Stimulated activated naive CD8-positive, alpha-beta T cell treated with anti-CD3 and anti-CD28 coated beads, Interleukin-15, amount 100 ng/mL, for 72 hours (primary cell): Measurements from ENCODE around the gene RAPGEF1.
"Not testable (repeated sequence)": the region's sequence is repeated elsewhere in the genome, so short reads cannot be mapped to it uniquely, and the experiment has no call there.

ENCODE experiments used
- ATAC-seq: fragments of 150-1000 bp; cut with Tn5 transposase; 2 replicates; pipeline ENCODE4 v1.10.0; 2021; ENCODE audit warnings: mild to moderate bottlenecking, moderate library complexity
- DNase-seq, 2 donors: peaks; one replicate each; pipeline ENCODE4 v3.0.0; 2021 to 2022
- H3K27ac Mint-ChIP-seq, 2 donors: one replicate each; pipeline ENCODE4 v1.8.0; 2022; ENCODE audit warnings: mild to moderate bottlenecking in 2 of 2, mixed read lengths in 2 of 2, moderate library complexity in 2 of 2
- H3K27me3 Mint-ChIP-seq: one replicate; pipeline ENCODE4 v1.8.0; 2022; ENCODE audit warnings: mixed read lengths
- H3K4me1 Mint-ChIP-seq: one replicate; pipeline ENCODE4 v1.8.0; 2022; ENCODE audit warnings: mild to moderate bottlenecking, mixed read lengths
- H3K4me3 Mint-ChIP-seq, 2 donors: one replicate each; pipeline ENCODE4 v1.8.0; 2022; ENCODE audit warnings: mild to moderate bottlenecking in 2 of 2, mixed read lengths in 2 of 2, moderate library complexity in 1 of 2
- H3K9me3 Mint-ChIP-seq, 2 donors: one replicate each; pipeline ENCODE4 v1.8.0; 2022; ENCODE audit warnings: mixed read lengths in 2 of 2

RAPGEF1 gene

DNA sequence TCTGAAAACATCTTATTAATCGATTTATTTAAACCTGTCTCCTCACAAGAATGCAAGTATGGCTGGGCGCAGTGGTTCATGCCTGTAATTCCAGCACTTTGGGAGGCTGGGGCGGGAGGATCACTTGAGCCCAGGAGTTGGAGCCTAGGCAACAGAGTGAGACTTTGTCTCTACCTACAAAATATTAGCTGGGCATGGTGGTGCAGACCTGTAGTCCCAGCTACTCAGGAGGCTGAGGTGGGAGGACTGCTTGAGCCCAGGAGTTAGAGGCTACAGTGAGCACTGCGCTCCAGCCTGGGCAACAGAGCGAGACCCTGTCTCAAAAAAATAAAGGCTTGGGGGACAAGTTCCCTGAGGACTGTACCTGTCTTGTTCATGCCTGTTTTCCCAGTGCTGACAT is 85.5 kb downstream of the RAPGEF1 start:
- H3K4me3 Mint-ChIP-seq, ATAC-seq, H3K9me3 Mint-ChIP-seq, DNase-seq, H3K27me3 Mint-ChIP-seq: not testable (repeated sequence)
- peak overlapping the region in 1 of 2 donors; percentile 85 for H3K27ac Mint-ChIP-seq
- peaks cover 87% of the 10 kb centered on the region for H3K4me1 Mint-ChIP-seq

GRCh38 chr9:131651599-131651998 is 88.3 kb downstream of the RAPGEF1 start:
- Mint-ChIP-seq H3K27me3 (no peaks in the 10 kb centered on the region), H3K4me3 (peak overlapping the region; percentile 4 to 35), H3K4me1 (peaks cover 60% of the 10 kb centered on the region), H3K9me3 (no peaks in the 10 kb centered on the region), H3K27ac (peak overlapping the region; percentile 88 to 94)
- no peak for DNase-seq
- peak; percentile 86 for ATAC-seq

GRCh38 chr9:131651160-131651559 is 88.7 kb downstream of the RAPGEF1 start:
- DNase-seq (no peak), ATAC-seq (peak; percentile 75)
- Mint-ChIP-seq H3K9me3 (no peaks in the 10 kb centered on the region), H3K4me1 (peaks cover 57% of the 10 kb centered on the region), H3K27ac (peak overlapping the region; percentile 88 to 94), H3K27me3 (no peaks in the 10 kb centered on the region), H3K4me3 (peak overlapping the region in 1 of 2 donors; percentile 35)

DNA sequence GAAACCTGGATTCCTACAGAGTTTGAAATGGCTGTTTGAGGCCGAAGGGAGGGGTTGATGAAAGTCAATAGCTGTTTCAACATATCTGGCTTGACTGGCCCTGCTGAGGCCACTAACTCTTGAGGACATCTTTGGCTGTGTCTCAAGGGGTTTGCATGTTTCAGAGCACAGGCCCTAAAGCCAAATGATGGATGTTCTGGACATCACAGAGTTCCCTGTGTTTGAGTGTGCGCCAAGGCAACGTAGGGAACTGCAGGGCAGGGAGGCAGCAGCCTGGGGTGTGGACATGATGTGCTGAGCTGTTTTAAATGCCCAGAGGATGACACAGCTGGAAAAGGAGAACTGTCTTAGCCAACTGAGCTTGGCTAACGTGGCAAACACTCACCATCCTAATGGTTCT is 89.6 kb downstream of the RAPGEF1 start:
- Mint-ChIP-seq H3K27me3 (no peaks in the 10 kb centered on the region), H3K4me1 (peaks cover 58% of the 10 kb centered on the region), H3K27ac (peak overlapping the region in 1 of 2 donors; percentile 54), H3K4me3 (no peak overlapping the region), H3K9me3 (no peaks in the 10 kb centered on the region)
- ATAC-seq (no peak), DNase-seq (no peak)

DNA sequence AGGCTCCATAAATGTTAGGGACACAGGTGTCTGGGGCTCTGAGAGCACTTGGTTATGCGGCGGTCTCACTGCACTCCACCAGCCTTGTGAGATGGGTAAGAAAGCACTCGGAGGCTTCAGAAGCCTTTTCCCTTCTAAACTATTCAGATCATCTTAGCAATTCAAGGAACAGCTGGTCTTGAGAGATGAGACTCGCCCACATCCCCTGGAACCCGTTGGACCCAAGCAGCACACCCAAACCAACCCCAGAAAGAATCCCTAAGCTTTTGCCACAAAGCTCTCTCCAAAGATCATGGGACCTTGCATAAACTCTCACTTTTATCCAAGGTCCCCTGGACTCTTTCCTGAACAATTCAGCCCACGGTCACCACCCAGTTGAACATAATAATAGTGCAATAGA is 90.2 kb downstream of the RAPGEF1 start:
- no peak for DNase-seq
- Mint-ChIP-seq H3K4me3 (no peak overlapping the region), H3K27ac (no peak overlapping the region), H3K9me3 (no peaks in the 10 kb centered on the region), H3K4me1 (peaks cover 58% of the 10 kb centered on the region), H3K27me3 (no peaks in the 10 kb centered on the region)
- no peak for ATAC-seq

- H3K4me1 Mint-ChIP-seq, result peaks cover 61% of the 10 kb centered on the region
- DNase-seq (peak in 1 of 2 donors; percentile 31), ATAC-seq (peak; percentile 80)
- H3K27me3 Mint-ChIP-seq, result no peaks in the 10 kb centered on the region
- H3K9me3 Mint-ChIP-seq, result no peaks in the 10 kb centered on the region
- no peak overlapping the region for H3K4me3 Mint-ChIP-seq
- H3K27ac Mint-ChIP-seq, result peak overlapping the region; percentile 83 to 96
These were observed 94.6 kb downstream of the RAPGEF1 start for GRCh38 chr9:131645078-131645776.

- H3K9me3 Mint-ChIP-seq, result no peaks in the 10 kb centered on the region
- ATAC-seq (peak; percentile 92), DNase-seq (peak in 1 of 2 donors; percentile 61)
- no peaks in the 10 kb centered on the region for H3K27me3 Mint-ChIP-seq
- peaks cover 58% of the 10 kb centered on the region for H3K4me1 Mint-ChIP-seq
- peak overlapping the region; percentile 72 to 78 for H3K4me3 Mint-ChIP-seq
- peak overlapping the region; percentile 93 to 97 for H3K27ac Mint-ChIP-seq
These were observed 97.3 kb downstream of the RAPGEF1 start for GRCh38 chr9:131642496-131643083.

GRCh38 chr9:131641618-131642495 is 98.0 kb downstream of the RAPGEF1 start:
- DNase-seq, result no peak
- Mint-ChIP-seq H3K27me3 (no peaks in the 10 kb centered on the region), H3K4me1 (peaks cover 61% of the 10 kb centered on the region), H3K9me3 (no peaks in the 10 kb centered on the region), H3K4me3 (peak overlapping the region in 1 of 2 donors; percentile 78), H3K27ac (peak overlapping the region; percentile 78 to 97)
- ATAC-seq, result no peak

- DNase-seq, result no peak
- ATAC-seq, result no peak
- Mint-ChIP-seq H3K27ac (peak overlapping the region in 1 of 2 donors; percentile 78), H3K27me3 (no peaks in the 10 kb centered on the region), H3K4me3 (no peak overlapping the region), H3K9me3 (no peaks in the 10 kb centered on the region), H3K4me1 (peaks cover 66% of the 10 kb centered on the region)
These were observed 99.3 kb downstream of the RAPGEF1 start for GRCh38 chr9:131640438-131641137.

GRCh38 chr9:131639769-131640437 is 100.0 kb downstream of the RAPGEF1 start:
- H3K27ac Mint-ChIP-seq, result no peak overlapping the region
- H3K4me1 Mint-ChIP-seq, result peaks cover 66% of the 10 kb centered on the region
- no peak for ATAC-seq
- no peak for DNase-seq
- H3K4me3 Mint-ChIP-seq, result no peak overlapping the region
- no peaks in the 10 kb centered on the region for H3K9me3 Mint-ChIP-seq
- no peaks in the 10 kb centered on the region for H3K27me3 Mint-ChIP-seq

GRCh38 chr9:131636593-131636992 is 103.3 kb downstream of the RAPGEF1 start:
- H3K27me3 Mint-ChIP-seq, result no peaks in the 10 kb centered on the region
- no peak for DNase-seq
- no peak for ATAC-seq
- H3K4me1 Mint-ChIP-seq, result peaks cover 41% of the 10 kb centered on the region
- no peaks in the 10 kb centered on the region for H3K9me3 Mint-ChIP-seq
- no peak overlapping the region for H3K4me3 Mint-ChIP-seq
- H3K27ac Mint-ChIP-seq, result peak overlapping the region in 1 of 2 donors; percentile 7

- no peak for ATAC-seq
- Mint-ChIP-seq H3K4me3 (peak overlapping the region in 1 of 2 donors; percentile 6), H3K4me1 (peaks cover 41% of the 10 kb centered on the region)
These were observed 104.0 kb downstream of the RAPGEF1 start for GRCh38 chr9:131635892-131636291.

GRCh38 chr9:131635285-131635684 is 104.6 kb downstream of the RAPGEF1 start:
- Mint-ChIP-seq H3K4me3 (peak overlapping the region in 1 of 2 donors; percentile 9), H3K27ac (peak overlapping the region; percentile 88 to 92), H3K27me3 (no peaks in the 10 kb centered on the region), H3K9me3 (no peaks in the 10 kb centered on the region), H3K4me1 (peaks cover 41% of the 10 kb centered on the region)
- DNase-seq (peak; percentile 54 to 72), ATAC-seq (peak; percentile 100)

More at GRCh38 chr9:131635892-131636291, 104.0 kb downstream of the RAPGEF1 start:
- DNase-seq, result no peak
- H3K27me3 Mint-ChIP-seq, result no peaks in the 10 kb centered on the region
- peak overlapping the region in 1 of 2 donors; percentile 88 for H3K27ac Mint-ChIP-seq
- H3K9me3 Mint-ChIP-seq, result no peaks in the 10 kb centered on the region

DNA sequence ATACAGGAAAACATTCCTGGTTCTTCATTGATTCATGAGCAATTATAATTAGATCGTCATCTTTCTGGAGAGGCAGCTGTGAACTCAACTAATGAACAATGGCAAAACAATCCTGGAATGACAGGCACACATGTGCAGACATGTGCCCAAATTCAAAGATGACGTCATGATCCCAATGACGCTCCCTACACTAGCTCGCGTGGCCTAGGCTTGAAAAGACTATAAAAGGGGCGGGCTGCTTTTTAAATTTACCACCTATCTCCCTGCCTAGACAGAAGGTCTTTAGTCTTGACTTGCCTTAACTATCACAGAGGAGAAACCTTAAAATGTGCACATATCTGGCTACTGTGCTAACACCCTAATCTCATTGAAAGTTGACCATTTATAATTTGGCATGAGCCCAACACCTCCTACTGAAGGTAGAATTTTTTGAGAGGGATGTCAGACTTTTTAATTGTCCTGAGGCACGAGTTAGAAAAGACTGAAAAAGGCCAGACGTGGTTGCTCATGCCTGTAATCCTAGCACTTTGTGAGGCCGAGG is 106.3 kb downstream of the RAPGEF1 start:
- H3K4me3 Mint-ChIP-seq, result no peak overlapping the region
- H3K4me1 Mint-ChIP-seq, result peaks cover 51% of the 10 kb centered on the region
- ATAC-seq, result no peak
- no peaks in the 10 kb centered on the region for H3K9me3 Mint-ChIP-seq
- H3K27ac Mint-ChIP-seq, result no peak overlapping the region
- DNase-seq, result no peak
- no peaks in the 10 kb centered on the region for H3K27me3 Mint-ChIP-seq
